Prostate gland (tissue), 2 donors: ENCODE data around the gene SUV39H1.

Experiments used
- CTCF ChIP-seq, 4 experiments: fragments of 200-600 bp in 2 of 4; fragments of 450-650 bp in 2 of 4; sonication (generic) in 2 of 4; IDR thresholded peaks; 1 replicate in 3 of 4; 2 replicates in 1 of 4; pipeline ENCODE4 v1.5.1; 2016 to 2019; ENCODE audit warnings: antibody characterized with exemption in 4 of 4, mild to moderate bottlenecking in 2 of 4, moderate library complexity in 2 of 4
- POLR2A ChIP-seq: fragments of 450-650 bp; IDR thresholded peaks from one replicate; pipeline ENCODE4 v1.6.1; 2016; ENCODE audit warnings: antibody characterized with exemption, mild to moderate bottlenecking

- TF ChIP-seq POLR2A (no peak), CTCF (IDR thresholded peaks at IDR 0.05) (no peak)
These were observed 7.2 kb upstream of the SUV39H1 start for GRCh38 chrX:48689208-48689920.
